Kidney epithelial cell (primary cell): ENCODE measurements around the gene RPS2. TPM values are rescaled to one million over a fixed set of nuclear protein-coding genes. Genes with fewer than 3 reads are reported as not detected.
A peak's percentile ranks its signal among the peaks of the same experiment; 100 is the strongest.
"Not testable (repeated sequence)": the region's sequence is repeated elsewhere in the genome, so short reads cannot be mapped to it uniquely, and the experiment has no call there.

Experiments used
- DNase-seq: peaks from one replicate; pipeline ENCODE4 v3.0.0-alpha.2; 2010; ENCODE audit warnings: low read depth
- H3K27me3 ChIP-seq: 2 replicates; pipeline ENCODE4 v1.6.0; 2011; ENCODE audit warnings: low read length; ENCODE audit not compliant: control insufficient read depth, insufficient read depth
- H3K36me3 ChIP-seq: 2 replicates; pipeline ENCODE4 v1.5.1; 2011; ENCODE audit warnings: low read length; ENCODE audit not compliant: control insufficient read depth, insufficient read depth
- H3K4me3 ChIP-seq: 2 replicates; pipeline ENCODE4 v1.5.1; 2011; ENCODE audit warnings: low read depth, mild to moderate bottlenecking, control low read depth, low read length
- CTCF ChIP-seq: IDR thresholded peaks from 2 replicates; pipeline ENCODE4 v1.5.1; 2011; ENCODE audit warnings: mild to moderate bottlenecking, moderate library complexity, low read length, control low read depth, inconsistent platforms; ENCODE audit not compliant: insufficient read depth, poor library complexity, severe bottlenecking
- total RNA-seq: library from RNA; depleted of rRNA; stranded (reverse); fragments of >200 nt; gene quantifications from 2 replicates; pipeline ENCODE4 v1.2.3, GENCODE V29; 2015

Gene RPS2
- total RNA-seq, result 4,278 and 4,383 TPM in 2 replicates

- Histone ChIP-seq H3K36me3 (peaks cover 2% of the 10 kb centered on the region), H3K27me3 (no peaks in the 10 kb centered on the region), H3K4me3 (peak within 1 kb of the TSS; percentile 81)
- DNase-seq, result peak; percentile 91
- no peak for TF ChIP-seq CTCF
Measured at GRCh38 chr16:1964506-1965395, at the start of gene RPS2. Gene RPS2 (minus strand): TSS chr16:1964826. CDS start chr16:1964625, 201 bp downstream.

- H3K4me3 ChIP-seq, result no peak overlapping the region
- DNase-seq, result no peak
Measured at GRCh38 chr16:2013527-2013926, 48.9 kb upstream of the RPS2 start.

GRCh38 chr16:2011726-2012125 is 47.1 kb upstream of the RPS2 start:
- H3K4me3 ChIP-seq, H3K36me3 ChIP-seq, H3K27me3 ChIP-seq, DNase-seq: not testable (repeated sequence)

More at GRCh38 chr16:2013527-2013926, 48.9 kb upstream of the RPS2 start:
- no peak for TF ChIP-seq CTCF
- H3K27me3 ChIP-seq, result no peaks in the 10 kb centered on the region
- no peaks in the 10 kb centered on the region for H3K36me3 ChIP-seq

GRCh38 chr16:2009791-2010510 is 45.3 kb upstream of the RPS2 start, which contains the start of gene ZNF598:
Gene ZNF598 (minus strand): TSS chr16:2009821.
- no peaks in the 10 kb centered on the region for H3K27me3 ChIP-seq
- H3K36me3 ChIP-seq, result peaks cover 1% of the 10 kb centered on the region
- H3K4me3 ChIP-seq, result peak within 1 kb of the TSS; percentile 74
- no peak for TF ChIP-seq CTCF
- no peak for DNase-seq

- no peak for TF ChIP-seq CTCF
- peaks cover 1% of the 10 kb centered on the region for H3K36me3 ChIP-seq
- peak overlapping the region; percentile 74 for H3K4me3 ChIP-seq
- no peaks in the 10 kb centered on the region for H3K27me3 ChIP-seq
- no peak for DNase-seq
Measured at GRCh38 chr16:2009164-2009711, 44.6 kb upstream of the RPS2 start.

- no peak for DNase-seq
- TF ChIP-seq CTCF, result no peak
- no peaks in the 10 kb centered on the region for H3K27me3 ChIP-seq
- H3K36me3 ChIP-seq, result peaks cover 1% of the 10 kb centered on the region
- peak overlapping the region; percentile 74 for H3K4me3 ChIP-seq
Measured at GRCh38 chr16:2008631-2009163, 44.1 kb upstream of the RPS2 start.
